SK-N-SH treated with all-trans-retinoic acid at 6 μM for 48 hours (cell line): ENCODE results near the gene ZNF785.

Experiments used
- ATAC-seq: fragments of 200-7000 bp; cut with Tn5 transposase; 3 replicates; pipeline ENCODE4 v1.9.1; 2020; ENCODE audit warnings: mild to moderate bottlenecking, moderate library complexity
- ARNTL ChIP-seq: fragments of 450-650 bp; formaldehyde crosslinking; IDR thresholded peaks from 2 replicates; pipeline ENCODE4 v1.5.0; 2020; ENCODE audit warnings: low read depth, mild to moderate bottlenecking, moderate library complexity, borderline replicate concordance
- BACH2 ChIP-seq: fragments of 250-450 bp; sonication (Bioruptor Pico); IDR thresholded peaks from 2 replicates; pipeline ENCODE4 v1.9.0; 2021; ENCODE audit warnings: mild to moderate bottlenecking, borderline replicate concordance
- CSDC2 ChIP-seq: fragments of 250-450 bp; sonication (Bioruptor Pico); IDR thresholded peaks from 2 replicates; pipeline ENCODE4 v1.5.0; 2020; ENCODE audit warnings: mild to moderate bottlenecking, moderate library complexity
- CSRNP3 ChIP-seq: fragments of 250-450 bp; sonication (Bioruptor Pico); IDR thresholded peaks from 2 replicates; pipeline ENCODE4 v1.5.1; 2021; ENCODE audit warnings: mild to moderate bottlenecking, moderate library complexity
- ESRRG ChIP-seq: fragments of 250-450 bp; sonication (Bioruptor Pico); IDR thresholded peaks from 2 replicates; pipeline ENCODE4 v1.6.1; 2021; ENCODE audit warnings: mild to moderate bottlenecking
- GLIS3 ChIP-seq: fragments of 250-450 bp; sonication (Bioruptor Pico); IDR thresholded peaks from 2 replicates; pipeline ENCODE4 v1.5.0; 2020; ENCODE audit warnings: mild to moderate bottlenecking, moderate library complexity
- ISL1 ChIP-seq: fragments of 250-450 bp; sonication (Bioruptor Pico); IDR thresholded peaks from 2 replicates; pipeline ENCODE4 v2.1.2; 2022; ENCODE audit warnings: mild to moderate bottlenecking, moderate library complexity
- OSR1 ChIP-seq: fragments of 250-450 bp; sonication (Bioruptor Pico); IDR thresholded peaks from 2 replicates; pipeline ENCODE4 v1.8.0; 2022; ENCODE audit warnings: moderate library complexity, mild to moderate bottlenecking, inconsistent platforms
- PATZ1 ChIP-seq: fragments of 250-450 bp; sonication (Bioruptor Pico); IDR thresholded peaks from 2 replicates; pipeline ENCODE4 v1.8.0; 2020; ENCODE audit warnings: mild to moderate bottlenecking, moderate library complexity, borderline replicate concordance
- PPARA ChIP-seq: fragments of 250-450 bp; sonication (Bioruptor Pico); IDR thresholded peaks from 2 replicates; pipeline ENCODE4 v1.5.0; 2020; ENCODE audit warnings: mild to moderate bottlenecking, borderline replicate concordance
- RARB ChIP-seq: fragments of 250-450 bp; sonication (Bioruptor Pico); IDR thresholded peaks from 2 replicates; pipeline ENCODE4 v1.8.0; 2021; ENCODE audit warnings: mild to moderate bottlenecking, moderate library complexity
- SNAI2 ChIP-seq: fragments of 250-450 bp; sonication (Bioruptor Pico); IDR thresholded peaks from 2 replicates; pipeline ENCODE4 v1.5.0; 2020; ENCODE audit warnings: mild to moderate bottlenecking, moderate library complexity
- TOX ChIP-seq: fragments of 250-450 bp; sonication (Bioruptor Pico); IDR thresholded peaks from 2 replicates; pipeline ENCODE4 v1.8.0; 2021; ENCODE audit warnings: mild to moderate bottlenecking, moderate library complexity, borderline replicate concordance
- TSHZ2 ChIP-seq: fragments of 250-450 bp; sonication (Bioruptor Pico); IDR thresholded peaks from 2 replicates; pipeline ENCODE4 v1.5.0; 2020; ENCODE audit warnings: mild to moderate bottlenecking, moderate library complexity
- ZC3H10 ChIP-seq: fragments of 250-450 bp; sonication (Bioruptor Pico); IDR thresholded peaks from 2 replicates; pipeline ENCODE4 v1.5.1; 2021; ENCODE audit warnings: mild to moderate bottlenecking, moderate library complexity
- ZFP3 ChIP-seq: fragments of 250-450 bp; sonication (Bioruptor Pico); IDR thresholded peaks from 2 replicates; pipeline ENCODE4 v1.5.0; 2020; ENCODE audit warnings: mild to moderate bottlenecking, moderate library complexity
- ZFP30 ChIP-seq: fragments of 450-650 bp; formaldehyde crosslinking; IDR thresholded peaks from 2 replicates; pipeline ENCODE4 v1.5.0; 2022; ENCODE audit warnings: mild to moderate bottlenecking, moderate library complexity
- ZNF565 ChIP-seq: fragments of 450-650 bp; formaldehyde crosslinking; conservative IDR thresholded peaks from 2 replicates; pipeline ENCODE4 v1.5.0; 2020; ENCODE audit warnings: low read depth, mild to moderate bottlenecking, moderate library complexity
- ZNF70 ChIP-seq: fragments of 450-650 bp; formaldehyde crosslinking; IDR thresholded peaks from 2 replicates; pipeline ENCODE4 v1.5.0; 2020; ENCODE audit warnings: mild to moderate bottlenecking, moderate library complexity
- ZNF8 ChIP-seq: fragments of 450-650 bp; formaldehyde crosslinking; IDR thresholded peaks from 2 replicates; pipeline ENCODE4 v1.5.0; 2020; ENCODE audit warnings: mild to moderate bottlenecking, moderate library complexity

ZNF785 gene

GRCh38 chr16:30615358-30616091, 30.0 kb upstream of the ZNF785 start:
- peak; percentile 77 for ATAC-seq
- TF ChIP-seq ESRRG (CRISPR knock-in tag) (no peak), CSRNP3 (CRISPR knock-in tag) (no peak), ISL1 (no peak), TOX (CRISPR knock-in tag) (no peak), ZFP3 (no peak), ZNF565 (CRISPR knock-in tag) (no peak), RARB (CRISPR knock-in tag) (no peak), PPARA (CRISPR knock-in tag) (no peak), ZNF8 (CRISPR knock-in tag) (no peak), GLIS3 (CRISPR knock-in tag) (no peak), ZNF70 (CRISPR knock-in tag) (no peak), ARNTL (CRISPR knock-in tag) (no peak)

GRCh38 chr16:30609926-30610839, 24.7 kb upstream of the ZNF785 start, which contains the start of gene ZNF689:
TSS of gene ZNF689 (minus strand) at chr16:30610389. CDS start at chr16:30610041, 348 bp downstream.
- ATAC-seq, result peak; percentile 94
- TF ChIP-seq ARNTL (CRISPR knock-in tag) (no peak), ZFP3 (peak; percentile 85)

GRCh38 chr16:30609002-30609925, 23.8 kb upstream of the ZNF785 start:
- peak; percentile 75 for ATAC-seq
- TF ChIP-seq ZNF565 (CRISPR knock-in tag) (no peak), ZFP30 (no peak), BACH2 (no peak), GLIS3 (CRISPR knock-in tag) (no peak), ZNF70 (CRISPR knock-in tag) (no peak), TOX (CRISPR knock-in tag) (no peak), ISL1 (no peak), CSDC2 (CRISPR knock-in tag) (no peak), OSR1 (CRISPR knock-in tag) (no peak), ESRRG (CRISPR knock-in tag) (no peak), CSRNP3 (CRISPR knock-in tag) (no peak), TSHZ2 (CRISPR knock-in tag) (no peak), ZFP3 (no peak), SNAI2 (no peak), PATZ1 (no peak), ZC3H10 (CRISPR knock-in tag) (no peak)
